Neuron (in vitro differentiated cells): ENCODE data around the gene NUP153.

Source experiments
- H2AFZ ChIP-seq: one replicate; pipeline ENCODE4 v1.6.1; 2013; ENCODE audit warnings: low read depth, mild to moderate bottlenecking, inconsistent platforms, low read length, moderate library complexity
- H3K27me3 ChIP-seq: one replicate; pipeline ENCODE4 v1.6.1; 2013; ENCODE audit warnings: low read length; ENCODE audit not compliant: insufficient read depth
- H3K36me3 ChIP-seq: one replicate; pipeline ENCODE4 v1.6.1; 2013; ENCODE audit warnings: low read length; ENCODE audit not compliant: insufficient read depth
- H3K4me1 ChIP-seq: one replicate; pipeline ENCODE4 v1.6.1; 2013; ENCODE audit warnings: low read length; ENCODE audit not compliant: insufficient read depth
- H3K4me3 ChIP-seq: 2 replicates; pipeline ENCODE4 v1.5.1; 2013; ENCODE audit warnings: mild to moderate bottlenecking, low read length, moderate library complexity
- H3K9me3 ChIP-seq: one replicate; pipeline ENCODE4 v1.6.1; 2013; ENCODE audit warnings: low read length

Gene NUP153

GRCh38 chr6:17633465-17634188 lies 73.1 kb downstream of the NUP153 start:
- peaks cover 83% of the 10 kb centered on the region for H3K36me3 ChIP-seq
- H2AFZ ChIP-seq: no peak overlapping the region
- H3K27me3 ChIP-seq: no peaks in the 10 kb centered on the region
- H3K9me3 ChIP-seq: no peaks in the 10 kb centered on the region
- no peak overlapping the region for H3K4me3 ChIP-seq
- no peaks in the 10 kb centered on the region for H3K4me1 ChIP-seq

GRCh38 chr6:17632934-17633333 lies 73.8 kb downstream of the NUP153 start:
- peaks cover 83% of the 10 kb centered on the region for H3K36me3 ChIP-seq
- H3K4me3 ChIP-seq: no peak overlapping the region
- no peaks in the 10 kb centered on the region for H3K9me3 ChIP-seq
- no peaks in the 10 kb centered on the region for H3K27me3 ChIP-seq
- no peaks in the 10 kb centered on the region for H3K4me1 ChIP-seq
- no peak overlapping the region for H2AFZ ChIP-seq

- no peak overlapping the region for H3K4me3 ChIP-seq
- no peaks in the 10 kb centered on the region for H3K4me1 ChIP-seq
- no peaks in the 10 kb centered on the region for H3K9me3 ChIP-seq
- H2AFZ ChIP-seq: no peak overlapping the region
- peaks cover 82% of the 10 kb centered on the region for H3K36me3 ChIP-seq
- no peaks in the 10 kb centered on the region for H3K27me3 ChIP-seq
These were observed 76.1 kb downstream of the NUP153 start for GRCh38 chr6:17630511-17631073.

GRCh38 chr6:17629824-17630510 lies 76.8 kb downstream of the NUP153 start:
- no peaks in the 10 kb centered on the region for H3K9me3 ChIP-seq
- no peaks in the 10 kb centered on the region for H3K4me1 ChIP-seq
- no peak overlapping the region for H2AFZ ChIP-seq
- H3K36me3 ChIP-seq: peaks cover 81% of the 10 kb centered on the region
- no peaks in the 10 kb centered on the region for H3K27me3 ChIP-seq
- H3K4me3 ChIP-seq: no peak overlapping the region

- no peaks in the 10 kb centered on the region for H3K4me1 ChIP-seq
- H3K9me3 ChIP-seq: no peaks in the 10 kb centered on the region
- H3K4me3 ChIP-seq: no peak overlapping the region
- H3K36me3 ChIP-seq: peaks cover 90% of the 10 kb centered on the region
- no peak overlapping the region for H2AFZ ChIP-seq
- no peaks in the 10 kb centered on the region for H3K27me3 ChIP-seq
These were observed 77.9 kb downstream of the NUP153 start for GRCh38 chr6:17628873-17629272.

- Histone ChIP-seq H3K9me3 (no peaks in the 10 kb centered on the region), H3K36me3 (peaks cover 87% of the 10 kb centered on the region), H3K4me3 (no peak overlapping the region), H3K4me1 (no peaks in the 10 kb centered on the region), H3K27me3 (no peaks in the 10 kb centered on the region), H2AFZ (no peak overlapping the region)
These were observed 82.3 kb downstream of the NUP153 start for GRCh38 chr6:17624396-17624795.

- Histone ChIP-seq H3K27me3 (no peaks in the 10 kb centered on the region), H2AFZ (no peak overlapping the region), H3K36me3 (peaks cover 79% of the 10 kb centered on the region), H3K4me3 (no peak overlapping the region), H3K9me3 (no peaks in the 10 kb centered on the region), H3K4me1 (no peaks in the 10 kb centered on the region)
These were observed 84.6 kb downstream of the NUP153 start for GRCh38 chr6:17622144-17622543.

GRCh38 chr6:17621003-17621402 lies 85.7 kb downstream of the NUP153 start:
- peaks cover 74% of the 10 kb centered on the region for H3K36me3 ChIP-seq
- H3K4me3 ChIP-seq: no peak overlapping the region
- no peaks in the 10 kb centered on the region for H3K9me3 ChIP-seq
- H2AFZ ChIP-seq: no peak overlapping the region
- no peaks in the 10 kb centered on the region for H3K4me1 ChIP-seq
- H3K27me3 ChIP-seq: no peaks in the 10 kb centered on the region

GRCh38 chr6:17615794-17616193 lies 90.9 kb downstream of the NUP153 start:
- H3K4me3 ChIP-seq: no peak overlapping the region
- H3K27me3 ChIP-seq: no peaks in the 10 kb centered on the region
- H3K4me1 ChIP-seq: no peaks in the 10 kb centered on the region
- H3K9me3 ChIP-seq: no peaks in the 10 kb centered on the region
- peaks cover 46% of the 10 kb centered on the region for H3K36me3 ChIP-seq
- H2AFZ ChIP-seq: no peak overlapping the region

GRCh38 chr6:17612048-17612447 lies 94.7 kb downstream of the NUP153 start:
- H3K4me1 ChIP-seq: no peaks in the 10 kb centered on the region
- peaks cover 37% of the 10 kb centered on the region for H3K36me3 ChIP-seq
- no peaks in the 10 kb centered on the region for H3K27me3 ChIP-seq
- no peak overlapping the region for H2AFZ ChIP-seq
- no peak overlapping the region for H3K4me3 ChIP-seq
- H3K9me3 ChIP-seq: no peaks in the 10 kb centered on the region

- H3K4me3 ChIP-seq: no peak overlapping the region
- no peak overlapping the region for H2AFZ ChIP-seq
- no peaks in the 10 kb centered on the region for H3K27me3 ChIP-seq
- no peaks in the 10 kb centered on the region for H3K9me3 ChIP-seq
- no peaks in the 10 kb centered on the region for H3K4me1 ChIP-seq
- peaks cover 34% of the 10 kb centered on the region for H3K36me3 ChIP-seq
These were observed 95.9 kb downstream of the NUP153 start for GRCh38 chr6:17610835-17611234.

GRCh38 chr6:17606606-17607005 lies 100.1 kb downstream of the NUP153 start:
- peaks cover 5% of the 10 kb centered on the region for H3K4me1 ChIP-seq
- peaks cover 39% of the 10 kb centered on the region for H3K36me3 ChIP-seq
- H2AFZ ChIP-seq: no peak overlapping the region
- no peaks in the 10 kb centered on the region for H3K9me3 ChIP-seq
- H3K4me3 ChIP-seq: no peak overlapping the region
- H3K27me3 ChIP-seq: no peaks in the 10 kb centered on the region

- Histone ChIP-seq H3K36me3 (peaks cover 24% of the 10 kb centered on the region), H3K9me3 (no peaks in the 10 kb centered on the region), H3K4me1 (peaks cover 12% of the 10 kb centered on the region), H2AFZ (no peak overlapping the region), H3K4me3 (no peak overlapping the region), H3K27me3 (no peaks in the 10 kb centered on the region)
These were observed 103.8 kb downstream of the NUP153 start for GRCh38 chr6:17602888-17603287.
